HG03378 (cell line): ENCODE results near the gene MANEAL.
"Not testable (repeated sequence)": the region's sequence is repeated elsewhere in the genome, so short reads cannot be mapped to it uniquely, and the experiment has no call there.

Experiments used
- ATAC-seq: cut with Tn5 transposase; IDR thresholded peaks from one replicate; pipeline ENCODE4 v1.9.1; 2021; ENCODE audit warnings: mild to moderate bottlenecking, moderate library complexity; ENCODE audit not compliant: unreplicated experiment

The MANEAL gene

GRCh38 chr1:37793773-37794371, at the start of gene MANEAL:
Gene MANEAL (plus strand): TSS chr1:37793847. CDS start chr1:37794183, 336 bp downstream.
- ATAC-seq: no peak

- no peak for ATAC-seq
Measured at GRCh38 chr1:37746806-37747205, 46.8 kb upstream of the MANEAL start.

- ATAC-seq: no peak
Measured at GRCh38 chr1:37748565-37748964, 45.1 kb upstream of the MANEAL start.

- ATAC-seq: no peak
Measured at GRCh38 chr1:37752213-37752582, 41.4 kb upstream of the MANEAL start.

GRCh38 chr1:37752583-37753471, 40.8 kb upstream of the MANEAL start:
- no peak for ATAC-seq

GRCh38 chr1:37753473-37754321, 40.0 kb upstream of the MANEAL start:
- ATAC-seq: no peak

GRCh38 chr1:37755290-37755689, 38.4 kb upstream of the MANEAL start:
- ATAC-seq: no peak

GRCh38 chr1:37755951-37756560, 37.6 kb upstream of the MANEAL start:
- no peak for ATAC-seq

- ATAC-seq: no peak
Measured at GRCh38 chr1:37759451-37759850, 34.2 kb upstream of the MANEAL start.

GRCh38 chr1:37761416-37762095, 32.1 kb upstream of the MANEAL start:
- ATAC-seq: no peak

- ATAC-seq: no peak
Measured at GRCh38 chr1:37762516-37762915, 31.1 kb upstream of the MANEAL start.

- ATAC-seq: no peak
Measured at GRCh38 chr1:37763791-37764413, 29.7 kb upstream of the MANEAL start.

GRCh38 chr1:37764414-37764825, 29.2 kb upstream of the MANEAL start:
- no peak for ATAC-seq

GRCh38 chr1:37764888-37765441, 28.7 kb upstream of the MANEAL start, which contains the start of gene EPHA10:
Gene EPHA10 (minus strand): TSS chr1:37765120. CDS start chr1:37765066, 54 bp downstream.
- ATAC-seq: no peak

- no peak for ATAC-seq
Measured at GRCh38 chr1:37765916-37766664, 27.6 kb upstream of the MANEAL start.

GRCh38 chr1:37767488-37767887, 26.2 kb upstream of the MANEAL start:
- ATAC-seq: no peak

GRCh38 chr1:37771440-37771839, 22.2 kb upstream of the MANEAL start:
- ATAC-seq: not testable (repeated sequence)

GRCh38 chr1:37776946-37777516, 16.6 kb upstream of the MANEAL start:
- ATAC-seq: no peak
